Kidney epithelial cell (primary cell): Measurements from ENCODE around the gene RCC2. TPM values are rescaled to one million over a fixed set of nuclear protein-coding genes. Genes with fewer than 3 reads are reported as not detected.

Source experiments
- DNase-seq: peaks from one replicate; pipeline ENCODE4 v3.0.0-alpha.2; 2010; ENCODE audit warnings: low read depth
- H3K27me3 ChIP-seq: 2 replicates; pipeline ENCODE4 v1.6.0; 2011; ENCODE audit warnings: low read length; ENCODE audit not compliant: control insufficient read depth, insufficient read depth
- H3K36me3 ChIP-seq: 2 replicates; pipeline ENCODE4 v1.5.1; 2011; ENCODE audit warnings: low read length; ENCODE audit not compliant: control insufficient read depth, insufficient read depth
- H3K4me3 ChIP-seq: 2 replicates; pipeline ENCODE4 v1.5.1; 2011; ENCODE audit warnings: low read depth, mild to moderate bottlenecking, control low read depth, low read length
- CTCF ChIP-seq: IDR thresholded peaks from 2 replicates; pipeline ENCODE4 v1.5.1; 2011; ENCODE audit warnings: mild to moderate bottlenecking, moderate library complexity, low read length, control low read depth, inconsistent platforms; ENCODE audit not compliant: insufficient read depth, poor library complexity, severe bottlenecking
- total RNA-seq: library from RNA; depleted of rRNA; stranded (reverse); fragments of >200 nt; gene quantifications from 2 replicates; pipeline ENCODE4 v1.2.3, GENCODE V29; 2015

The RCC2 gene
- total RNA-seq, 1 donor from 2014 or later = 80.8 TPM

GRCh38 chr1:17405898-17406759, 33.3 kb downstream of the RCC2 start:
- H3K4me3 ChIP-seq = no peak overlapping the region
- H3K36me3 ChIP-seq = peaks cover 2% of the 10 kb centered on the region
- TF ChIP-seq CTCF = peak; percentile 86
- H3K27me3 ChIP-seq = no peaks in the 10 kb centered on the region
- peak; percentile 9 for DNase-seq

DNA sequence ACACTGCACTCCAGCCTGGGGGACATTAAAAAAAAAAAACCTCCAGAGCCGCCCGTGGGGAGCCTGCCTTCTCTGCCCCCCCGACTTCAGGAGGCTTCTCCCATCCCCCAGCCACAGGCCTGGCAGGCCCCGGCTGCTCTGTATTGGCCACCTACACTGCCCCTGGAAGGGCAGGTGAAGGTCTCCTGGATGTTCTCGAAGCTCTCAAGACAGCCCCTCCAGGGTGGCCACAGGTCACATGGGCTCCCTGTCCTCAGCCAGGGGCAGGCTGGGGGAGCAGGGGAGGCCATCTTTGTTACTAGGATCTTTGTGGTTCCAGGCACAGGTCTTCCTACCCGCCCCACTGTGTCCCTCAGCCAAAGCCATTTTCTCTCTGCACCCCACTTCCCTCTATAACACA, 34.7 kb downstream of the RCC2 start:
- Histone ChIP-seq H3K27me3 (no peaks in the 10 kb centered on the region), H3K36me3 (peaks cover 2% of the 10 kb centered on the region), H3K4me3 (no peak overlapping the region)
- no peak for TF ChIP-seq CTCF
- no peak for DNase-seq

- no peak for DNase-seq
- H3K27me3 ChIP-seq = no peaks in the 10 kb centered on the region
- TF ChIP-seq CTCF = no peak
- H3K36me3 ChIP-seq = peaks cover under 1% of the 10 kb centered on the region
- no peak overlapping the region for H3K4me3 ChIP-seq
These were observed 35.3 kb downstream of the RCC2 start for GRCh38 chr1:17404034-17404684.

DNA sequence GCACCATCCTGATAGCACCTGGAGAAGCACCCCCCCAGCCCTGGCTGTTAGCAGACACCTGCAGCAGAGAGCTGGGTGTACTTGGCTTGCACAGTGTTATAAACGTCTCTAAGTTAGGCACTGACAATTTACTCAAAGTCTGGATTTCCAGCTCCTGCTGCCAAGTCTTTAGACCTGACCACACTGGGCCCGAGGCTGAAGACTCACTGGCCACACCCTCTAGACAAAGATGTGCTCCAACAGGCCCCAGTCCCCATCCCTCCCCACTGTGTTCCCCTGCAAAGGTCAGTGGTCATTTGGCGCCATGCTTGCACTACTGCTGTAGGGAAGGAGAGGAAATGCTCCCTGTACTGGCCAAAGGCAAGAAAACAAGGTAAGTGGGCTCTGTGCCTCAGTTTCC, 36.4 kb downstream of the RCC2 start:
- TF ChIP-seq CTCF = no peak
- Histone ChIP-seq H3K27me3 (no peaks in the 10 kb centered on the region), H3K36me3 (no peaks in the 10 kb centered on the region), H3K4me3 (no peak overlapping the region)
- DNase-seq = no peak

- no peak for DNase-seq
- Histone ChIP-seq H3K4me3 (no peak overlapping the region), H3K36me3 (no peaks in the 10 kb centered on the region), H3K27me3 (no peaks in the 10 kb centered on the region)
- no peak for TF ChIP-seq CTCF
These were observed 37.6 kb downstream of the RCC2 start for GRCh38 chr1:17401841-17402240.
